SK-N-SH treated with all-trans-retinoic acid at 6 μM for 48 hours (cell line): ENCODE data around the gene LRP5.

Experiments used
- ATAC-seq: fragments of 200-7000 bp; cut with Tn5 transposase; 3 replicates; pipeline ENCODE4 v1.9.1; 2020; ENCODE audit warnings: mild to moderate bottlenecking, moderate library complexity
- ARNTL ChIP-seq: fragments of 450-650 bp; formaldehyde crosslinking; IDR thresholded peaks from 2 replicates; pipeline ENCODE4 v1.5.0; 2020; ENCODE audit warnings: low read depth, mild to moderate bottlenecking, moderate library complexity, borderline replicate concordance
- BACH2 ChIP-seq: fragments of 250-450 bp; sonication (Bioruptor Pico); IDR thresholded peaks from 2 replicates; pipeline ENCODE4 v1.9.0; 2021; ENCODE audit warnings: mild to moderate bottlenecking, borderline replicate concordance
- CSDC2 ChIP-seq: fragments of 250-450 bp; sonication (Bioruptor Pico); IDR thresholded peaks from 2 replicates; pipeline ENCODE4 v1.5.0; 2020; ENCODE audit warnings: mild to moderate bottlenecking, moderate library complexity
- ESRRG ChIP-seq: fragments of 250-450 bp; sonication (Bioruptor Pico); IDR thresholded peaks from 2 replicates; pipeline ENCODE4 v1.6.1; 2021; ENCODE audit warnings: mild to moderate bottlenecking
- OSR1 ChIP-seq: fragments of 250-450 bp; sonication (Bioruptor Pico); IDR thresholded peaks from 2 replicates; pipeline ENCODE4 v1.8.0; 2022; ENCODE audit warnings: moderate library complexity, mild to moderate bottlenecking, inconsistent platforms
- PPARA ChIP-seq: fragments of 250-450 bp; sonication (Bioruptor Pico); IDR thresholded peaks from 2 replicates; pipeline ENCODE4 v1.5.0; 2020; ENCODE audit warnings: mild to moderate bottlenecking, borderline replicate concordance
- RARB ChIP-seq: fragments of 250-450 bp; sonication (Bioruptor Pico); IDR thresholded peaks from 2 replicates; pipeline ENCODE4 v1.8.0; 2021; ENCODE audit warnings: mild to moderate bottlenecking, moderate library complexity
- SNAI2 ChIP-seq: fragments of 250-450 bp; sonication (Bioruptor Pico); IDR thresholded peaks from 2 replicates; pipeline ENCODE4 v1.5.0; 2020; ENCODE audit warnings: mild to moderate bottlenecking, moderate library complexity
- TCF4 ChIP-seq: fragments of 250-450 bp; sonication (Bioruptor Pico); IDR thresholded peaks from 2 replicates; pipeline ENCODE4 v1.8.0; 2021; ENCODE audit warnings: mild to moderate bottlenecking, moderate library complexity, borderline replicate concordance
- TOX ChIP-seq: fragments of 250-450 bp; sonication (Bioruptor Pico); IDR thresholded peaks from 2 replicates; pipeline ENCODE4 v1.8.0; 2021; ENCODE audit warnings: mild to moderate bottlenecking, moderate library complexity, borderline replicate concordance
- ZC3H10 ChIP-seq: fragments of 250-450 bp; sonication (Bioruptor Pico); IDR thresholded peaks from 2 replicates; pipeline ENCODE4 v1.5.1; 2021; ENCODE audit warnings: mild to moderate bottlenecking, moderate library complexity
- ZFP3 ChIP-seq: fragments of 250-450 bp; sonication (Bioruptor Pico); IDR thresholded peaks from 2 replicates; pipeline ENCODE4 v1.5.0; 2020; ENCODE audit warnings: mild to moderate bottlenecking, moderate library complexity
- ZFP30 ChIP-seq: fragments of 450-650 bp; formaldehyde crosslinking; IDR thresholded peaks from 2 replicates; pipeline ENCODE4 v1.5.0; 2022; ENCODE audit warnings: mild to moderate bottlenecking, moderate library complexity
- ZNF565 ChIP-seq: fragments of 450-650 bp; formaldehyde crosslinking; conservative IDR thresholded peaks from 2 replicates; pipeline ENCODE4 v1.5.0; 2020; ENCODE audit warnings: low read depth, mild to moderate bottlenecking, moderate library complexity
- ZNF8 ChIP-seq: fragments of 450-650 bp; formaldehyde crosslinking; IDR thresholded peaks from 2 replicates; pipeline ENCODE4 v1.5.0; 2020; ENCODE audit warnings: mild to moderate bottlenecking, moderate library complexity
- TF ChIP-seq, protein P1 (sequence below): fragments of 250-450 bp; sonication (Bioruptor Pico); IDR thresholded peaks from 2 replicates; pipeline ENCODE4 v1.5.0; 2020; ENCODE audit warnings: mild to moderate bottlenecking, moderate library complexity
- TF ChIP-seq, protein P2 (sequence below): fragments of 250-450 bp; sonication (Bioruptor Pico); IDR thresholded peaks from 2 replicates; pipeline ENCODE4 v1.5.1; 2020; ENCODE audit warnings: low read depth, mild to moderate bottlenecking, moderate library complexity
- TF ChIP-seq, protein P3 (sequence below): fragments of 250-450 bp; sonication (Bioruptor Pico); IDR thresholded peaks from 2 replicates; pipeline ENCODE4 v1.8.0; 2020; ENCODE audit warnings: mild to moderate bottlenecking, moderate library complexity, borderline replicate concordance
- TF ChIP-seq, protein P4 (sequence below): fragments of 250-450 bp; sonication (Bioruptor Pico); IDR thresholded peaks from 2 replicates; pipeline ENCODE4 v1.5.1; 2021; ENCODE audit warnings: mild to moderate bottlenecking, moderate library complexity

Gene LRP5

DNA sequence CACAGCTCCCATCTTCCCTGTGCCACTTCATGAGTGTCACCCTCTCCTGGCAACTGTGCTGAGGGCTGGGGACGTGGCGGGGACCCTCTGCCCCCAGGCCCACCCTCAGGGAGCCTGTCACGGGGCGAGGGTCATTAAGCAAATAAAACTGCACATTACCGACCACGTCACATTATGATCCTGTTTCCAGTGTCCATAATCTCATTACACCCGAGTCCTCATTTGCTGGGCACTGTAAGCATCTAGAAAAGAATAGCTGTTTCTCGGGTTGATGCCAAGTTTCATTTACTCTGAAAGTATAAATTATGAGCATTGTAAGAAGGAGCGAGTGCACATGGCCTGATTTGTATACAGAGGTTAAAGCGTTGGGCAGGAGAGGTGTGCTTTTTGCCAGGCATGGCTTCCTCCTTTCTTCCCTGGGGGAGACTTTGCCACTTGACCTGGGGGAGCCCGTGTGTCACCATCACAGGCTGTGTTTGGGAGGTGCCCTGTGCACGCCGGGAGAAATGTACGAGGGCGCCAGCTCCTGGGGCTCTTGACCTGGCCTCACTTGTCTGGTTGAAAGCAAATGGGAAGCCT lies 50.5 kb downstream of the LRP5 start:
- no peak; the same call in 2 of the 3 replicates for ATAC-seq
- TF ChIP-seq, protein P1, sequence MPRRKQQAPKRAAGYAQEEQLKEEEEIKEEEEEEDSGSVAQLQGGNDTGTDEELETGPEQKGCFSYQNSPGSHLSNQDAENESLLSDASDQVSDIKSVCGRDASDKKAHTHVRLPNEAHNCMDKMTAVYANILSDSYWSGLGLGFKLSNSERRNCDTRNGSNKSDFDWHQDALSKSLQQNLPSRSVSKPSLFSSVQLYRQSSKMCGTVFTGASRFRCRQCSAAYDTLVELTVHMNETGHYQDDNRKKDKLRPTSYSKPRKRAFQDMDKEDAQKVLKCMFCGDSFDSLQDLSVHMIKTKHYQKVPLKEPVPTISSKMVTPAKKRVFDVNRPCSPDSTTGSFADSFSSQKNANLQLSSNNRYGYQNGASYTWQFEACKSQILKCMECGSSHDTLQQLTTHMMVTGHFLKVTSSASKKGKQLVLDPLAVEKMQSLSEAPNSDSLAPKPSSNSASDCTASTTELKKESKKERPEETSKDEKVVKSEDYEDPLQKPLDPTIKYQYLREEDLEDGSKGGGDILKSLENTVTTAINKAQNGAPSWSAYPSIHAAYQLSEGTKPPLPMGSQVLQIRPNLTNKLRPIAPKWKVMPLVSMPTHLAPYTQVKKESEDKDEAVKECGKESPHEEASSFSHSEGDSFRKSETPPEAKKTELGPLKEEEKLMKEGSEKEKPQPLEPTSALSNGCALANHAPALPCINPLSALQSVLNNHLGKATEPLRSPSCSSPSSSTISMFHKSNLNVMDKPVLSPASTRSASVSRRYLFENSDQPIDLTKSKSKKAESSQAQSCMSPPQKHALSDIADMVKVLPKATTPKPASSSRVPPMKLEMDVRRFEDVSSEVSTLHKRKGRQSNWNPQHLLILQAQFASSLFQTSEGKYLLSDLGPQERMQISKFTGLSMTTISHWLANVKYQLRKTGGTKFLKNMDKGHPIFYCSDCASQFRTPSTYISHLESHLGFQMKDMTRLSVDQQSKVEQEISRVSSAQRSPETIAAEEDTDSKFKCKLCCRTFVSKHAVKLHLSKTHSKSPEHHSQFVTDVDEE (CRISPR knock-in tag), result 0 out of 2 replicates have a peak, but pooled peaks have one; percentile 47
- TF ChIP-seq TOX (CRISPR knock-in tag) (no peak), RARB (CRISPR knock-in tag) (no peak), ZFP30 (CRISPR knock-in tag) (no peak), PPARA (CRISPR knock-in tag) (no peak), CSDC2 (no peak)
- TF ChIP-seq, all 23 proteins: peak for 1

DNA sequence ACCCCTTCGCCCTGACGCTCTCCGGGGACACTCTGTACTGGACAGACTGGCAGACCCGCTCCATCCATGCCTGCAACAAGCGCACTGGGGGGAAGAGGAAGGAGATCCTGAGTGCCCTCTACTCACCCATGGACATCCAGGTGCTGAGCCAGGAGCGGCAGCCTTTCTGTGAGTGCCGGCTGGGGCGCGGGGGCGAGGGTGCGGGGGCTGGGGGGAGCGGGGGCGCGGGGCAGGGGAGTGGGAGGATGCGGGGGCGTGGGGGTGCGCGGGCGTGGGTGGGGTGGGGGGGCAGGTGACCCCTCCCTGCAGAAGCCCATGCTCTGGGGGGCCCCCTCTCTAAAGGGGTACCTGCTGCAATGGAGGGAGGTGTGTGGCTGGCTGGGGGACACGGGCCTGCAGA lies 51.4 kb downstream of the LRP5 start:
- no peak for ATAC-seq
- TF ChIP-seq OSR1 (CRISPR knock-in tag) (no peak), ZNF565 (CRISPR knock-in tag) (no peak), SNAI2 (CRISPR knock-in tag) (no peak), ZNF8 (CRISPR knock-in tag) (no peak), RARB (CRISPR knock-in tag) (no peak), TOX (CRISPR knock-in tag) (no peak), TCF4 (CRISPR knock-in tag) (no peak), ESRRG (no peak), ZFP3 (no peak), ARNTL (CRISPR knock-in tag) (no peak), ZC3H10 (CRISPR knock-in tag) (no peak), CSDC2 (no peak), BACH2 (CRISPR knock-in tag) (no peak)
- TF ChIP-seq, protein P2, sequence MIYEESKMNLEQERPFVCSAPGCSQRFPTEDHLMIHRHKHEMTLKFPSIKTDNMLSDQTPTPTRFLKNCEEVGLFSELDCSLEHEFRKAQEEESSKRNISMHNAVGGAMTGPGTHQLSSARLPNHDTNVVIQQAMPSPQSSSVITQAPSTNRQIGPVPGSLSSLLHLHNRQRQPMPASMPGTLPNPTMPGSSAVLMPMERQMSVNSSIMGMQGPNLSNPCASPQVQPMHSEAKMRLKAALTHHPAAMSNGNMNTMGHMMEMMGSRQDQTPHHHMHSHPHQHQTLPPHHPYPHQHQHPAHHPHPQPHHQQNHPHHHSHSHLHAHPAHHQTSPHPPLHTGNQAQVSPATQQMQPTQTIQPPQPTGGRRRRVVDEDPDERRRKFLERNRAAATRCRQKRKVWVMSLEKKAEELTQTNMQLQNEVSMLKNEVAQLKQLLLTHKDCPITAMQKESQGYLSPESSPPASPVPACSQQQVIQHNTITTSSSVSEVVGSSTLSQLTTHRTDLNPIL, result no peak
- TF ChIP-seq, protein P3, sequence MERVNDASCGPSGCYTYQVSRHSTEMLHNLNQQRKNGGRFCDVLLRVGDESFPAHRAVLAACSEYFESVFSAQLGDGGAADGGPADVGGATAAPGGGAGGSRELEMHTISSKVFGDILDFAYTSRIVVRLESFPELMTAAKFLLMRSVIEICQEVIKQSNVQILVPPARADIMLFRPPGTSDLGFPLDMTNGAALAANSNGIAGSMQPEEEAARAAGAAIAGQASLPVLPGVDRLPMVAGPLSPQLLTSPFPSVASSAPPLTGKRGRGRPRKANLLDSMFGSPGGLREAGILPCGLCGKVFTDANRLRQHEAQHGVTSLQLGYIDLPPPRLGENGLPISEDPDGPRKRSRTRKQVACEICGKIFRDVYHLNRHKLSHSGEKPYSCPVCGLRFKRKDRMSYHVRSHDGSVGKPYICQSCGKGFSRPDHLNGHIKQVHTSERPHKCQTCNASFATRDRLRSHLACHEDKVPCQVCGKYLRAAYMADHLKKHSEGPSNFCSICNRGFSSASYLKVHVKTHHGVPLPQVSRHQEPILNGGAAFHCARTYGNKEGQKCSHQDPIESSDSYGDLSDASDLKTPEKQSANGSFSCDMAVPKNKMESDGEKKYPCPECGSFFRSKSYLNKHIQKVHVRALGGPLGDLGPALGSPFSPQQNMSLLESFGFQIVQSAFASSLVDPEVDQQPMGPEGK (CRISPR knock-in tag), result no peak
- TF ChIP-seq, protein P1 (CRISPR knock-in tag), result no peak
- TF ChIP-seq, protein P4, sequence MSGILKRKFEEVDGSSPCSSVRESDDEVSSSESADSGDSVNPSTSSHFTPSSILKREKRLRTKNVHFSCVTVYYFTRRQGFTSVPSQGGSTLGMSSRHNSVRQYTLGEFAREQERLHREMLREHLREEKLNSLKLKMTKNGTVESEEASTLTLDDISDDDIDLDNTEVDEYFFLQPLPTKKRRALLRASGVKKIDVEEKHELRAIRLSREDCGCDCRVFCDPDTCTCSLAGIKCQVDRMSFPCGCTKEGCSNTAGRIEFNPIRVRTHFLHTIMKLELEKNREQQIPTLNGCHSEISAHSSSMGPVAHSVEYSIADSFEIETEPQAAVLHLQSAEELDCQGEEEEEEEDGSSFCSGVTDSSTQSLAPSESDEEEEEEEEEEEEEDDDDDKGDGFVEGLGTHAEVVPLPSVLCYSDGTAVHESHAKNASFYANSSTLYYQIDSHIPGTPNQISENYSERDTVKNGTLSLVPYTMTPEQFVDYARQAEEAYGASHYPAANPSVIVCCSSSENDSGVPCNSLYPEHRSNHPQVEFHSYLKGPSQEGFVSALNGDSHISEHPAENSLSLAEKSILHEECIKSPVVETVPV (CRISPR knock-in tag), result no peak

DNA sequence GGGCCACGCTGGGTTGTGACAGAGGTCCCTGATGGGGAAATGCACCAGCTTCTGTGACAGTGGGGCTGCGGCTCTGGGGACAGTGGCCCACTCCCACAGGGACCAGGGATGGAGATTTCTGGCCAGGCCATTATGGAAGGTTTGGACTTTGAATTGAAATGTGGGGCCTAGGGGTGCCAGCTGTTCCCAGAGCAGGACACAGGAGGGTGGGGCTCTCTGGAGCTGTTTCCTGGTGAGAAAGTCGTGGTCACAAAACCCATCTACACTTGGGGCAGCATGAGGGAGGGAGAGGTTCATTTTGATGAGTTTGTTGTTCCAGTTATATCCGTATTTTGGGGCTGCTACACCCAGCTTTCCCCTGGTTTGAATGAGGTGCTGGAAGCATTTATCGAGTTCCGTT lies 52.2 kb downstream of the LRP5 start:
- no peak for ATAC-seq
- TF ChIP-seq, protein P1 (CRISPR knock-in tag), result no peak
